Measurements from ENCODE around the gene ENTPD1.
A peak's percentile ranks its signal among the peaks of the same experiment; 100 is the strongest.
"Not testable (repeated sequence)": the region's sequence is repeated elsewhere in the genome, so short reads cannot be mapped to it uniquely, and the experiment has no call there.

Gene ENTPD1

DNA sequence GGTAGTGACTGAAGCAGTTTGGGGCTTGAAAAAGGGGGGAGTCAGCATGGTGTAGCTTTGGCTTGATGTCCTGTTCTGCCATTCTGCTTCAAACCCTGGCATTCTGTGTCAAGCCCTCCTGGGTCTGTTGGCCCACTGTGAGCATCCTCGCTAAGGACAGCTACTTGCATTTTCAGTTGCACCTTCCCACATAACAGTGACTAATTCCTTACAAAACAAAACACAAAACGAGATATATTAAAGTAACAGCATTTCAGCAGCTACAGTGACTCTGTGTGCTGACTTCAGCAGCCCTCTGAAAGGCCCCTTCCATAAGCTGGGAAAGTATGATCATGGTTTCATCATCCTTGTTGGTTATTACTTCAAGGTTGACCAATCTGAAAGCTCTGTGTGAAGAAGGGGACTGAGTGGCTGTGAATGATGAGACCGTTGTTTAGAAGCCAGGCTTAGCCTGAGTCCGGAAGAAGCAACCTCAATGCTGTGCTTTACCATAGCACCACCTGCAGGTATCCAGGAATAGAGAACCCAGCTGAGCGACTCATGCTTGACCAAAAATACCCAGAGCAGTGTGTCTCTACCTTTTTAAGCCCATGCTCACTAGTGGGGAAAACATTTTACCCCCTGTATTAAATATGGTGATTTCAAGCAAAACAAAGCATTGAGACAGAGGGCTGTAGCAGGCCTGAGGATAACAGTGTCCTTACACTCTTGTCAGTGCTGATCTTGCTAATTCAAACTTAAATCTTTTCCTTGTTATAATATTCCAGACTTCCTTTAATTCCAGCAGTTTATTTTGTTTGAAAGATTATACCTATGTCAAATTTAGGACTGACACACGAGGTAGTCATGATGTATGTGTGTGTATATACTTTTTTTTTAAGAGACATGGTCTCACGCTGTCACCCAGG lies 109.2 kb downstream of the ENTPD1 start:
- peak; percentile 44 to 53 for DNase-seq (ENCODE audit: low read depth in 2 of 2)

- DNase-seq (ENCODE audit: low read depth in 2 of 2): no peak
Observed at GRCh38 chr10:95865814-95866466, 110.0 kb downstream of the ENTPD1 start.

DNA sequence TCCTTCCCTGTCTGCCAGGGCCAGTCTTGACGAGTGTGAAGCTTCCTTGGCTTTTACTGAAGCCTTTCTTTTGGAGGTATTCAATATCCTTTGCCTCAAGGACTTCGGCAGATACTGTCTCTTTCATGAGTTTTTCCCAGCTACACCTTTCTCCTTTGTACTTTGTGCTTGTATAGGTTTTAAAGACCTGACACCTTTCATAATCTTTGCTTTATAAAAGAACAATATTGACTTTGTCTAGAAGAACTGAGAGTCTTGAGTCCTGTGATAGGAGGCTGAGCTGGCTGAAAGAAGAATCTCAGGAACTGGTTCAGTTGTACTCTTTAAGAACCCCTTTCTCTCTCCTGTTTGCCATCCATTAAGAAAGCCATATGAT lies 110.5 kb downstream of the ENTPD1 start:
- no peak for DNase-seq (ENCODE audit: low read depth in 2 of 2)

DNA sequence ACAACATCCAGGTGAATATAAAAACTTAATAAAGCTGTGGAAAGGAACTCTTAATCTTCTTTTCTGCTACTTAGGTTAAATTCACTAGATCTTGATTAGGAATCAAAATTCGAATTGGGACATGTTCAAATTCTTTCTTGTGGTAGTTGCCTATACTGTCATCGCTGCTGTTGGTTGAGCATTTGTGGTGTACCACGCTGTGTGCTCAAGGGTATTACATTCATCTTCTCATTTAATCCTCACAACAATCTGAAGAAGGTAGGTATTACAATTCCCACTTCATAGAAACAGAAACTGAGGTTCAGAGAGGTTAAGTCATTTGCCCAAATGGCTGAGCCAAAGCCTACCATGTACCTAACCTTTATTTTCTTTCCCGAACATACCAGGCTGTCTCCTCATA lies 111.9 kb downstream of the ENTPD1 start:
- no peak for DNase-seq (ENCODE audit: low read depth in 2 of 2)

GRCh38 chr10:95872158-95872711 lies 116.3 kb downstream of the ENTPD1 start:
- DNase-seq (ENCODE audit: low read depth in 2 of 2): no peak

DNA sequence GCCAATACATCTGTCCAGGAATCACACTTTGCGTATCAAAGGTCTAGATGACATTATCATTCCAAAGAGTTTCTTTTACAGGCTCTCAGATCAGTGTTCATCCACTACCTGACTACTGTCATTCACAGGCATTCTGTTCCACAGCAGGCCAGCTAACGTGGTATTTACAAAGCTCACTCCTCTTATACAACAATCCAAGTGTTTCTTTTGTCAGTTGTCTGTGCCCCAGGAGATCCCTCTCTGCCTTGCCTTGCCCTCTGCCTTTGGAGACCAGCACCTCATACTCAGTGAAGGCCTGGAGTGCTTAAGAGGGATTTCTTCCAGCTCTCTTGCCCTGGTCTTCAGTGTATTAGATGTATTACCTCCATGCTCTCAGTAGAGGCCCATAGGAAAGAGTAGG lies 117.2 kb downstream of the ENTPD1 start:
- DNase-seq (ENCODE audit: low read depth in 2 of 2): no peak

DNA sequence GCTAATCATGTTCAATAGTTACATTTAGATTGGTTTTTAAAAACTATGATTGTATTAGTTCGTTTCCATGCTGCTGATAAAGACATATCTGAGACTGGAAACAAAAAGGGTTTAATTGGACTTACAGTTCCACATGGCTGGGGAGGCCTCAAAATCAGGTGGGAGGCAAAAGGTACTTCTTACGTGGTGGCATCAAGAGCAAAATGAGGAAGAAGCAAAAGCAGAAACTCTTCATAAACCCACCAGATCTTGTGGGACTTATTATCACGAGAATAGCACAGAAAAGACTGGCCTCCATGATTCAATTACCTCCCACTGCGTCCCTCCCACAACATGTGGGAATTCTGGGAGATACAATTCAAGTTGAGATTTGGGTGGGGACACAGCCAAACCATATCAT lies 117.7 kb downstream of the ENTPD1 start:
- DNase-seq (ENCODE audit: low read depth in 2 of 2): no peak

- DNase-seq (ENCODE audit: low read depth in 2 of 2): not testable (repeated sequence)
Observed at GRCh38 chr10:95874783-95875182, 118.8 kb downstream of the ENTPD1 start.

DNA sequence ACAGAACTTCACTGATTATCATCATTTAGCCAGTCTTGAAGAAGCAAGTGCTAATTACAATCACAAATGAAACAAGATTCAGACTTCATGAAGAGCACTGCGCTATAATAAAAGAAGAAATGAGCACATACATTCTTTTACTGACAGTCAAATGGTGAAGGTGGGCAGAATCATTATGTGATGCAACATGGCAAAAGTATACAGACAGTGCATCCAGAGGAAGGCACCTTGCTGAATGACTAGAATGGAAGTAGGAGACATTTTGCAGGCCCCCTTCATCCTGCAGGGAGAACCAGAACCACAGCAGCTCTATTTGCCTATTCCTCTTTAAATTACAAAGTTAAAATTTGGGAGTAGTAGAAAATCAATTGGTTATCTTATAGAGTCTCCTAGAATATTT lies 120.8 kb downstream of the ENTPD1 start:
- no peak for DNase-seq (ENCODE audit: low read depth in 2 of 2)

GRCh38 chr10:95877881-95878280 lies 121.9 kb downstream of the ENTPD1 start:
- no peak for DNase-seq (ENCODE audit: low read depth in 2 of 2)

DNA sequence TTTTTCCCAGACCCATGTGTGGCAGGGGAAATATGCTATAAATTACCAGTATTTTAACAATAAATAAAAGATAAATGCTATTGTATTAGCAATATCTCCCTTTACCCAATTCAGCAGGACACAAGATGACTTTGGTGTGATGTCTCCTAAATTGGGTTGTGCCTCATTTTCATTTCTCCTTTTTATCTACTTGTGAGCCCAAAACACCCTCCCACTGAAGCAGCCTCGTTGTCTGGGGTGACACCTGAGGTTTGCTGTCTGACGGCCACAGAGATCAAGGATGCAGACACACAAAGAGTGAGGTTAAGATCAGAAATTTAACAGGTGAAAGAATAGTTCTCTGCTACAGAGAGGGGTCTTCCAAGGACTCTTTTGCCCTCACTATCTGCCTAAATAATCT lies 124.7 kb downstream of the ENTPD1 start:
- no peak for DNase-seq (ENCODE audit: low read depth in 2 of 2)

DNA sequence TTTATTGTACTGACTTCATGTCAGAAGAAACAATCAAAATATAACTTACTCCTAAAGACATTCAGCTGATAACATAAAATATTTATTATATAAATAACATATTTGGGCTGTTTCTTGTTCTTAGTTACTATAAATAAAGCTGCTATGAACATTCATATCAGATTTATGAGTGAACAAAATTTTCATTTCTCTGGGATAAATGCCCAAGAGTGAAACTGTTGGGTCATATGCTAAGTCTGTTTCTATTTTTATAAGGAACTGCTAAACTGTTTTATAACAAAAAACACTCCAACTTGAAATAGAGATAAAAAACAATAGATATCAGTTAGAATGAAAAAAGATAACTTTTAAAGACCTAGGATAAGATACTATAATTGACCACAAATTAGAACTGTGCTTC lies 125.4 kb downstream of the ENTPD1 start:
- no peak for DNase-seq (ENCODE audit: low read depth in 2 of 2)

GRCh38 chr10:95889830-95890229 lies 133.9 kb downstream of the ENTPD1 start:
- no peak for DNase-seq (ENCODE audit: low read depth in 2 of 2)

GRCh38 chr10:95896071-95896850 lies 140.3 kb downstream of the ENTPD1 start:
- no peak for DNase-seq (ENCODE audit: low read depth in 2 of 2)

DNA sequence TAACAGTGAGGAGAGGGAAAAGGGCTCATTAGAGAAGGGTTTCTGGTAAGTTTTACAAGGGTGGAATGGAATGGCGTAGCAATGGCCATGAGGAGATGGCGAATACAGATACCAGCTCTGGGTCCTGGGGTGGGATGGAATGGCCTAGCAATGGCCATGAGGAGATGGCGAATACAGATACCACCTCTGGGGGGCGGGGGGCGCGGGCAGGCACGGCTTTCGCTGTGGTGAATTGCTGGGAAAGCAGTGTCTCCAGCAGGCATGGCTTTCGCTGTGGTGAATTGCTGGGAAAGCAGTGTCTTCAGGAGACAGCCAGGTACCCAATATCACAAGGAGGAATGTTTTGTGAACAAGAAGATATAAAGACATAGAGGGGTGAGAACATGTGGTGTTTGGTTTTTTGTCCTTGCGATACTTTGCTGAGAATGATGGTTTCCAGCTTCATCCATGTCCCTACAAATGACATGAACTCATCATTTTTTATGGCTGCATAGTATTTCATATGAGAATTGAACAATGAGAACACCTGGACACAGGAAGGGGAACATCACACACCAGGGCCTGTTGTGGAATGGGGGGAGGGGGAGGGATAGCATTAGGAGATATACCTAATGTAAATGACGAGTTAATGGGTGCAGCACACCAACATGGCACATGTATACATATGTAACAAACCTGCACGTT lies 150.1 kb downstream of the ENTPD1 start:
- not testable (repeated sequence) for DNase-seq (ENCODE audit: low read depth in 2 of 2)

DNA sequence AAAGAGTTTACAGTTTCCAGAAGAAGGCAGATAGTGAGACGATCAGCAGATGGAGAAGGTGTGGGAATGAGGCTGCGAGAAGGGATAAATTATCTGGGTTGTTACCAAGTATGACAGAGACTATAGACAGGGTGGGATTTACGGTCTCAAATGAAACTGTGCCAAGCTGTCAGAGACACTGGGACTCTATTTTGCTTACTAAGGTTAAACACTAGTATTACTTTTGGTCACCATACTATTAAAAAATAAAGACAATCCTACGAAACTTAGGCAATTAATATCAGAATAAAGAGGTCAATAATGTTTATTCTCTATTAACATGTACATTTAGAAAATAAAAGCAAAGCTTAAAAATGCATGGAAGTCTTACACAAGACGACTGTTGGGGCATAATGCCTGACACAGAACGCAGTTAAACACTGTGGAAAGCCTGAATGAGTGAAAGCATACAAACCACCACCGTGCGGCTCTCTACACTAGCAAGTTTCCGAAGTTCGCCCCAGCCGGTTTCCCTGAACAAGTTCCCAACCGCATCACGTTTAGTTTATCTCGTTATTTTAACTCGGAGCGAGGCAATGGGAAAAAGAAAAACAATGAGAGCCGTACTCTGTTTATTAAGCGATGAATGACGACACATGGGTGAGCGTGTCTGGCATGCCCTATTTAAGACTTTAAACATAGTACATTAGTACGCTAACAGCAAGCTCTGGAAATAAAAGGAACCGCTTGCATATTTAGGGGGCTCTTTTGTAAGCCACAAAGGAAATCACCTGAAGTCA lies 150.9 kb downstream of the ENTPD1 start:
- peak; percentile 14 to 21 for DNase-seq (ENCODE audit: low read depth in 2 of 2)

DNA sequence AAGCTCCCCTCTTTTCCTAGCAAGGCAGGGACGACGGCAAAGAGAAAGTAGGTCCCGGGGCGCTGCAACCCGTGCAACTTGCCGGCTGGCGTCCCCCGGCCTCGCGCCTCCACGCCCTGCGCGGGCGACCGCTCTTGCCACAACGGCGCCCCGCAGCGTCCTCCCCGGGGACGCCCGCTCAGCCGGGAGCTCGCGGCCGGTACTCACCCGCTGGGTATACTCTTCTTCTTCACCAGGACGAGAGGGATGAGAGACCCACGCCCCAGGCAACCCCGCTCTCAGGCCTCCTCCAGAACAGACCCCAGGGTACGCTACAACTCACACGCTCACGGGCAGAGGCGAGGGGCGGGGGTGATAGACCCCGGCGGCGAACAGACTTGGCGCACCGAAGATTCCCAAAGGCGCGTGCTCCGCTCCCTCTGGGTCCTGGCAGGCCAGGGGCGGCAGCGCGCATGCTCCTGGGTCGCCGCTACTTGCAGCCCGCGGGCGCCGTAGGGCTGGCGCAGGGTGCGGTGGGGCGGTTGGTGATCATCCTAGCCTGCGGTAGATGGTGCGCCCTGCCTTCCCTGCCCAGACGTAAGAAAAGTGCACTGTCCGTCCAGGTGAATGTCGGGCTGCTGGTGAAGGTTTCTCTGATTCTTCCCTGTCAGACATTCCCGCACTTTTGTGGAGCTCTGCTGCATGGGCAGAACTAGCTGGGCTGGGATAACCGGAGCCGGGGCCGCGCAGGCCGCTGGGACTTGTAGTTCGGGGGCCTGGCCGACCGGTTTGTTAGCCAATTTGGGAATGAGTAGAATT lies 151.7 kb downstream of the ENTPD1 start, which contains the start of gene CC2D2B:
Gene CC2D2B (plus strand): TSS at position 520 of the 798 bp plus-strand sequence. CDS start 3,349 bp downstream, outside the sequence.
- peak; percentile 42 to 46 for DNase-seq (ENCODE audit: low read depth in 2 of 2)

- no peak for DNase-seq (ENCODE audit: low read depth in 2 of 2)
Observed at GRCh38 chr10:95908450-95908849, 152.5 kb downstream of the ENTPD1 start.

- no peak for DNase-seq (ENCODE audit: low read depth in 2 of 2)
Observed at GRCh38 chr10:95909561-95909960, 153.6 kb downstream of the ENTPD1 start.

DNA sequence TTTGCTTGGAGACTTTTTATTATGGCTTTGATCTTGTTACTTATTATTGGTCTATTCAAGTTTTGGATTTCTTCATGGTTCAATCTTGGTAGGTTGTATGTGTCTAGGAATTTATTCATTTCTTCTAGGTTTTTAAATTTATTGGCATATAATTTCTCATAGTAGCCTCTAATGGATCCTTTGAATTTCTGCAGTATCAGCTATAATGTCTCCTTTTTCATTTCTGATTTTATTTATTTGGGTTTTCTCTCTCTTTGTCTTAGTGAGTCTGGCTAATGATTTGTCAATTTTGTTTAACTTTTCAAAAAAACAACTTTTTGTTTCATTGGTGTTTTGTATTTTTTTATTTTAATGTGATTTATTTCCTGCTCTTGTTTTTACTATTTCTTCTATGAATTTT lies 160.1 kb downstream of the ENTPD1 start:
- not testable (repeated sequence) for DNase-seq (ENCODE audit: low read depth in 2 of 2)
